ENCODE data around the gene ACCSL.

Gene ACCSL

GRCh38 chr11:44047931-44048431 is at the start of gene ACCSL:
TSS of gene ACCSL (plus strand) at chr11:44047981. CDS start at chr11:44048037, 56 bp downstream.
- peak; percentile 13 for DNase-seq (ENCODE audit: low spot score)

GRCh38 chr11:43998308-43998707 is 49.5 kb upstream of the ACCSL start:
- DNase-seq (ENCODE audit: low spot score), result no peak

GRCh38 chr11:44000731-44001130 is 47.0 kb upstream of the ACCSL start:
- no peak for DNase-seq (ENCODE audit: low spot score)

- DNase-seq (ENCODE audit: low spot score), result no peak
Observed at GRCh38 chr11:44002191-44003093, 45.3 kb upstream of the ACCSL start.

GRCh38 chr11:44003736-44004451 is 43.9 kb upstream of the ACCSL start:
- DNase-seq (ENCODE audit: low spot score), result no peak

GRCh38 chr11:44004452-44005062 is 43.2 kb upstream of the ACCSL start:
- no peak for DNase-seq (ENCODE audit: low spot score)

- no peak for DNase-seq (ENCODE audit: low spot score)
Observed at GRCh38 chr11:44005063-44005701, 42.6 kb upstream of the ACCSL start.

GRCh38 chr11:44005956-44006355 is 41.8 kb upstream of the ACCSL start:
- DNase-seq (ENCODE audit: low spot score), result no peak

GRCh38 chr11:44006917-44007361 is 40.8 kb upstream of the ACCSL start:
- DNase-seq (ENCODE audit: low spot score), result no peak

GRCh38 chr11:44007481-44008087 is 40.2 kb upstream of the ACCSL start:
- DNase-seq (ENCODE audit: low spot score), result no peak

GRCh38 chr11:44008088-44008501 is 39.7 kb upstream of the ACCSL start:
- no peak for DNase-seq (ENCODE audit: low spot score)

- DNase-seq (ENCODE audit: low spot score), result no peak
Observed at GRCh38 chr11:44008698-44009097, 39.1 kb upstream of the ACCSL start.

GRCh38 chr11:44010789-44011251 is 37.0 kb upstream of the ACCSL start:
- no peak for DNase-seq (ENCODE audit: low spot score)

- no peak for DNase-seq (ENCODE audit: low spot score)
Observed at GRCh38 chr11:44011797-44012196, 36.0 kb upstream of the ACCSL start.

GRCh38 chr11:44014968-44015623 is 32.7 kb upstream of the ACCSL start:
- DNase-seq (ENCODE audit: low spot score), result no peak

- no peak for DNase-seq (ENCODE audit: low spot score)
Observed at GRCh38 chr11:44015624-44016007, 32.2 kb upstream of the ACCSL start.

- no peak for DNase-seq (ENCODE audit: low spot score)
Observed at GRCh38 chr11:44016131-44016530, 31.6 kb upstream of the ACCSL start.

GRCh38 chr11:44016546-44017442 is 31.0 kb upstream of the ACCSL start:
- no peak for DNase-seq (ENCODE audit: low spot score)

- DNase-seq (ENCODE audit: low spot score), result no peak
Observed at GRCh38 chr11:44017443-44018126, 30.2 kb upstream of the ACCSL start.

Measured in Ammon's horn (tissue), 1 donor.